PC-3 (cell line): ENCODE measurements around the gene AFAP1L2. TPM values are rescaled to one million over a fixed set of nuclear protein-coding genes. Genes with fewer than 3 reads are reported as not detected.

ENCODE experiments used
- ATAC-seq: fragments of 200-7000 bp; cut with Tn5 transposase; 2 replicates; pipeline ENCODE4 v1.9.1; 2020; ENCODE audit warnings: mild to moderate bottlenecking, moderate library complexity
- BruUV-seq: library from RNA; stranded (reverse); fragments of 400-500 nt; replicated peaks from 2 replicates; lab custom pipeline; 2021; lab: Mats Ljungman, UMichigan
- CTCF ChIA-PET: fragments of 300-600 bp; sonication (Branson Sonifier 250); formaldehyde crosslinking; loops from one replicate; lab custom pipeline; 2022; ENCODE audit warnings: antibody characterized with exemption; lab: Charles Lee
- POLR2A ChIA-PET: fragments of 300-600 bp; sonication (Branson Sonifier 250); formaldehyde crosslinking; loops from one replicate; lab custom pipeline; 2022; ENCODE audit warnings: antibody characterized with exemption; ENCODE audit not compliant: unreplicated experiment; lab: Charles Lee
- DNase-seq: peaks from one replicate; pipeline ENCODE4 v3.0.0-alpha.2; 2015
- H2AFZ ChIP-seq: fragments of 300-600 bp; sonication (generic); 2 replicates; pipeline ENCODE4 v1.6.0; 2016; ENCODE audit warnings: antibody characterized with exemption, low read length
- H3F3A ChIP-seq: fragments of 300-600 bp; sonication (generic); one replicate; pipeline ENCODE4 v1.6.0; 2017; ENCODE audit warnings: antibody characterized with exemption, low read length, control low read depth, mild to moderate bottlenecking; ENCODE audit not compliant: unreplicated experiment
- H3K27ac ChIP-seq: fragments of 300-600 bp; sonication (generic); 2 replicates; pipeline ENCODE4 v1.5.1; 2016; ENCODE audit warnings: mild to moderate bottlenecking, low read length
- H3K27me3 ChIP-seq: fragments of 300-600 bp; sonication (generic); 2 replicates; pipeline ENCODE4 v1.6.1; 2016; ENCODE audit warnings: low read length, mixed read lengths
- H3K36me3 ChIP-seq: fragments of 300-600 bp; sonication (generic); 2 replicates; pipeline ENCODE4 v1.6.1; 2016; ENCODE audit warnings: low read depth, mixed run types, low read length, mixed read lengths
- H3K4me1 ChIP-seq: fragments of 300-600 bp; sonication (generic); 2 replicates; pipeline ENCODE4 v1.5.1; 2016; ENCODE audit warnings: low read length; ENCODE audit not compliant: insufficient read depth
- H3K4me2 ChIP-seq: fragments of 300-600 bp; sonication (generic); 2 replicates; pipeline ENCODE4 v1.6.0; 2016; ENCODE audit warnings: low read length
- H3K4me3 ChIP-seq: fragments of 300-600 bp; sonication (generic); 2 replicates; pipeline ENCODE4 v1.5.1; 2016; ENCODE audit warnings: mild to moderate bottlenecking, low read length, mixed read lengths
- H3K79me2 ChIP-seq: fragments of 300-600 bp; sonication (generic); 2 replicates; pipeline ENCODE4 v1.6.1; 2017; ENCODE audit warnings: low read length, mixed read lengths
- H3K9ac ChIP-seq: fragments of 300-600 bp; sonication (generic); 2 replicates; pipeline ENCODE4 v1.6.0; 2016; ENCODE audit warnings: mild to moderate bottlenecking, low read length
- H3K9me2 ChIP-seq: fragments of 300-600 bp; sonication (generic); replicated peaks from 2 replicates; pipeline ENCODE4 v1.6.1; 2016; ENCODE audit warnings: mixed run types, low read length, mixed read lengths
- H3K9me3 ChIP-seq: fragments of 300-600 bp; sonication (generic); 2 replicates; pipeline ENCODE4 v1.6.1; 2016; ENCODE audit warnings: low read length, mixed read lengths
- H4K20me1 ChIP-seq: fragments of 300-600 bp; sonication (generic); 2 replicates; pipeline ENCODE4 v1.6.1; 2016; ENCODE audit warnings: low read length, mixed read lengths
- EZH2 ChIP-seq: fragments of 300-600 bp; sonication (generic); IDR thresholded peaks from one replicate; pipeline ENCODE4 v1.6.1; 2017; ENCODE audit warnings: antibody characterized with exemption, mild to moderate bottlenecking, low read length; ENCODE audit not compliant: unreplicated experiment
- EZH2phosphoT487 ChIP-seq: fragments of 300-600 bp; sonication (generic); IDR thresholded peaks from 2 replicates; pipeline ENCODE4 v1.6.1; 2018; ENCODE audit warnings: mild to moderate bottlenecking, antibody characterized with exemption, low read length, borderline replicate concordance
- intact Hi-C: fragments of 100-400 bp; cut with micrococcal nuclease; formaldehyde crosslinking; loops from 2 replicates; pipeline ENCODE4 v1.9.0; 2023
- total RNA-seq: library from RNA; depleted of rRNA; stranded (reverse); fragments of >200 nt; gene quantifications from 2 replicates; pipeline ENCODE4 v1.2.3, GENCODE V29; 2014
- TF ChIP-seq, protein P1 (sequence below): fragments of 300-600 bp; sonication (generic); conservative IDR thresholded peaks from 2 replicates; pipeline ENCODE4 v1.5.1; 2017; ENCODE audit warnings: antibody characterized with exemption, low read depth, mild to moderate bottlenecking, low read length

The AFAP1L2 gene
- total RNA-seq, 1 experiment from 2014 or later: 0.77 TPM

DNA sequence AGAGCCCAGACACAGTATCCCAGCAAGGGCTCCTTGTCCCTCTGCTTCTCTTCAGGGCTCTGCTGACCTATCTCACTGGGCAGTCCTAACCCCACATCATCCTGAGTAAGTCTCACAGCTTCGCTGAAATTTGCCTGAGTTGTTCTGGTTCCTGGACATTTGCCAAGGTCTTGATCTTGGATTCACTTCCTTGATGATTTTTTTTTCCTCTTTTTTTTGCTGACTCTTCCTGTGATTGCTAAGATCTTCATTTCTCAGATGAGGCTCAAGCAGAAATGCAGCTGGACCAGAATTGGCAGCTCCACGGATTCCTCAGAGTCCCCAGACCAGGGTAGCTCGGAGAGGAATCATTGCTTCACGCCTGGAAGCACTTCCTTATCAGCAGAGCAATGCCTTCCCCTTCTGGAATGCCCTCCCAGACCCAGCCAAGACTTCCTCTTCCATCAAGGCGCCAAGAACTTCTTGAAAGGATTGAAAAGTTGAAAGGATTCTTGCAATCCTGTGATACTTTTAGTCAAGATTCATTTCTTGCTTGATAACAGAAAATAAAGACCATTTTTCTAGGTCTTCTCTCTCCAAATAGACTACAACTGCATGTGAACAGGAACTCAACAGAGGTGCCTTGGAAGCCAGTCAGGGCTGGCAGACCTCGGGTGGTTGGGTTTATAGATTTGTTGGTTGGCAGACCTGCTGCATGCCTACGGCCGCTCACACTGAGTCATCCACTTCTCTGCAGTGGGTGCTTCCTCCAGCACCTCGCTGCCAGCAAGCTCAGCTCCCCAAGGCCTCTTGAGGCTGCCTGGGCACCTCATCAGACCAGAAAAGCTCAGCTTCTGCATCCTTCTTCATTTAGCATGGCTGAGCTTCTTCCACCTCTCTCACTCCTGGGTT is 8.8 kb upstream of the AFAP1L2 start:
- DNase-seq (peak; percentile 84), ATAC-seq (peak; percentile 99)
- H4K20me1 ChIP-seq: no peaks in the 10 kb centered on the region
- TF ChIP-seq EZH2: no peak
- no peak for TF ChIP-seq EZH2phosphoT487
- TF ChIP-seq, protein P1, sequence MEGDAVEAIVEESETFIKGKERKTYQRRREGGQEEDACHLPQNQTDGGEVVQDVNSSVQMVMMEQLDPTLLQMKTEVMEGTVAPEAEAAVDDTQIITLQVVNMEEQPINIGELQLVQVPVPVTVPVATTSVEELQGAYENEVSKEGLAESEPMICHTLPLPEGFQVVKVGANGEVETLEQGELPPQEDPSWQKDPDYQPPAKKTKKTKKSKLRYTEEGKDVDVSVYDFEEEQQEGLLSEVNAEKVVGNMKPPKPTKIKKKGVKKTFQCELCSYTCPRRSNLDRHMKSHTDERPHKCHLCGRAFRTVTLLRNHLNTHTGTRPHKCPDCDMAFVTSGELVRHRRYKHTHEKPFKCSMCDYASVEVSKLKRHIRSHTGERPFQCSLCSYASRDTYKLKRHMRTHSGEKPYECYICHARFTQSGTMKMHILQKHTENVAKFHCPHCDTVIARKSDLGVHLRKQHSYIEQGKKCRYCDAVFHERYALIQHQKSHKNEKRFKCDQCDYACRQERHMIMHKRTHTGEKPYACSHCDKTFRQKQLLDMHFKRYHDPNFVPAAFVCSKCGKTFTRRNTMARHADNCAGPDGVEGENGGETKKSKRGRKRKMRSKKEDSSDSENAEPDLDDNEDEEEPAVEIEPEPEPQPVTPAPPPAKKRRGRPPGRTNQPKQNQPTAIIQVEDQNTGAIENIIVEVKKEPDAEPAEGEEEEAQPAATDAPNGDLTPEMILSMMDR: no peak
- CTCF ChIA-PET: no interaction called here
- intact Hi-C loops: no loop called here
- H3K79me2 ChIP-seq: no peaks in the 10 kb centered on the region
- no peaks in the 10 kb centered on the region for H3K36me3 ChIP-seq
- H3K27ac ChIP-seq: peak overlapping the region; percentile 60
- no peaks in the 10 kb centered on the region for H3K27me3 ChIP-seq
- H3K4me1 ChIP-seq: peaks cover 16% of the 10 kb centered on the region
- no peaks in the 10 kb centered on the region for H3K9me2 ChIP-seq
- POLR2A ChIA-PET: no interaction called here
- H3K9me3 ChIP-seq: no peaks in the 10 kb centered on the region
- peak overlapping the region; percentile 1; the same call in 1 of the 2 replicates for H2AFZ ChIP-seq
- no TSS peak for BruUV-seq
- H3F3A ChIP-seq: peaks cover 5% of the 10 kb centered on the region
- H3K4me3 ChIP-seq: peak overlapping the region; percentile 4; the same call in 1 of the 2 replicates
- peak overlapping the region; percentile 68 for H3K4me2 ChIP-seq
- no peak overlapping the region for H3K9ac ChIP-seq

DNA sequence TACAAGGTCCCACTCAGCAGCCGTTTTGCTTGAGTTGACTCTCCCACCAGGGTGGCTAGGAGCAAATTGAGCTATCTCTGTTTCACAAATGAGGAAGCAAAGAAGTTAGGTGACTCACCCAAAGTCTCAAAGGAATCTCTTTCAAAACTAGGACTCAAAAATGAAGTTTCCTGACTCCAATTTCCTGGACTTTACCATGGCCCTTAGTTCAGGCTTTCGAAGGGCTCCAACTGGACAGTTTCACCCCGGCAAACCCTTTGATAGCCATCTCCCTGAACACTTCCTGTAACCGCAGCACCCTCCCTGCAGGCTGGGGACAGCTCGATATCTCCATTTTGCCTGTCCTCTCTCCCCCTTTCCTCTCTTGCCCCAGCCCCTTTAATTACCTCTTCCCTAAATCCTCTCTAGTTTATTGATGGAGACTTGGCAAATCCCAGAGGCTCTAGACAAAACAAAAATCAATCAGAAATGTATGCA is 4.7 kb upstream of the AFAP1L2 start:
- TF ChIP-seq EZH2phosphoT487 (no peak), EZH2 (no peak)
- TF ChIP-seq, protein P1: no peak

More for the DNA sequence above, 4.7 kb upstream of the AFAP1L2 start:
- no TSS peak for BruUV-seq
- Histone ChIP-seq H2AFZ (no peak overlapping the region), H3F3A (peaks cover 5% of the 10 kb centered on the region), H3K9me2 (no peaks in the 10 kb centered on the region), H3K27me3 (0 out of 2 replicates have a peak, but pooled peaks cover 2% of the 10 kb centered on the region), H3K9ac (no peak overlapping the region), H4K20me1 (no peaks in the 10 kb centered on the region), H3K79me2 (no peaks in the 10 kb centered on the region), H3K9me3 (no peaks in the 10 kb centered on the region), H3K4me1 (peaks cover 16% of the 10 kb centered on the region), H3K27ac (no peak overlapping the region), H3K36me3 (no peaks in the 10 kb centered on the region), H3K4me2 (no peak overlapping the region), H3K4me3 (no peak overlapping the region)
- ChIA-PET POLR2A (no interaction called here), CTCF (no interaction called here)
- DNase-seq: no peak
- no peak for ATAC-seq
- intact Hi-C loops: no loop called here
